CD4-positive, alpha-beta T cell treated with Interleukin-15 for 4 hours (primary cell): ENCODE results near the gene IRF1.

ENCODE experiments used
- DNase-seq: peaks from one replicate; pipeline ENCODE4 v3.0.0-alpha.2; 2020; ENCODE audit warnings: low spot score

The IRF1 gene

GRCh38 chr5:132474131-132474723 is 16.3 kb downstream of the IRF1 start:
- no peak for DNase-seq

GRCh38 chr5:132473668-132474067 is 16.9 kb downstream of the IRF1 start:
- no peak for DNase-seq

- DNase-seq, result peak; percentile 86
These were observed 17.5 kb downstream of the IRF1 start for GRCh38 chr5:132473019-132473531.

- DNase-seq, result no peak
These were observed 18.1 kb downstream of the IRF1 start for GRCh38 chr5:132472431-132472830.

- no peak for DNase-seq
These were observed 18.6 kb downstream of the IRF1 start for GRCh38 chr5:132471944-132472343.

- no peak for DNase-seq
These were observed 19.2 kb downstream of the IRF1 start for GRCh38 chr5:132471151-132471907.

GRCh38 chr5:132470596-132470995 is 20.0 kb downstream of the IRF1 start:
- no peak for DNase-seq

- no peak for DNase-seq
These were observed 20.6 kb downstream of the IRF1 start for GRCh38 chr5:132470010-132470392.

- DNase-seq, result no peak
These were observed 21.1 kb downstream of the IRF1 start for GRCh38 chr5:132469380-132470009.

GRCh38 chr5:132468656-132469379 is 21.8 kb downstream of the IRF1 start:
- DNase-seq, result no peak

GRCh38 chr5:132467287-132467984 is 23.1 kb downstream of the IRF1 start:
- no peak for DNase-seq

- peak; percentile 76 for DNase-seq
These were observed 23.9 kb downstream of the IRF1 start for GRCh38 chr5:132466433-132467286.

GRCh38 chr5:132465059-132465707 is 25.4 kb downstream of the IRF1 start:
- no peak for DNase-seq

- no peak for DNase-seq
These were observed 26.2 kb downstream of the IRF1 start for GRCh38 chr5:132464156-132464939.

GRCh38 chr5:132463811-132464155 is 26.8 kb downstream of the IRF1 start:
- DNase-seq, result no peak

GRCh38 chr5:132462856-132463745 is 27.5 kb downstream of the IRF1 start:
- no peak for DNase-seq

- DNase-seq, result no peak
These were observed 28.2 kb downstream of the IRF1 start for GRCh38 chr5:132462333-132462732.

- no peak for DNase-seq
These were observed 29.0 kb downstream of the IRF1 start for GRCh38 chr5:132461569-132462070.
